Esophagus muscularis mucosa (tissue), 4 donors: ENCODE measurements around the gene CLIC4. TPM values are rescaled to one million over a fixed set of nuclear protein-coding genes. Genes with fewer than 3 reads are reported as not detected.

Experiments used
- DNase-seq: peaks from one replicate; pipeline ENCODE4 v3.0.0-alpha.2; 2017; ENCODE audit errors: extremely low spot score
- H3K27ac ChIP-seq, 4 donors: fragments of 200-600 bp; sonication (generic); replicated peaks in 1 of 4; 1 replicate in 3 of 4; 2 replicates in 1 of 4; pipeline ENCODE4 v1.5.1; 2016 to 2019; ENCODE audit warnings: mild to moderate bottlenecking in 1 of 4
- H3K27me3 ChIP-seq, 4 donors: fragments of 200-600 bp; sonication (generic); one replicate each; pipeline versions ENCODE4 v1.5.1 to v1.6.0; 2016 to 2019
- H3K36me3 ChIP-seq, 4 donors: fragments of 200-600 bp; sonication (generic); one replicate each; pipeline ENCODE4 v1.5.1; 2016 to 2019
- H3K4me1 ChIP-seq, 4 donors: fragments of 200-600 bp; sonication (generic); one replicate each; pipeline ENCODE4 v1.5.1; 2016 to 2019
- H3K4me3 ChIP-seq, 4 donors: fragments of 200-600 bp; sonication (generic); 1 replicate in 2 of 4; 2 replicates in 2 of 4; pipeline ENCODE4 v1.5.1; 2016 to 2019; ENCODE audit warnings: mild to moderate bottlenecking in 4 of 4, moderate library complexity in 1 of 4
- H3K9me3 ChIP-seq, 4 donors: fragments of 200-600 bp; sonication (generic); 1 replicate in 3 of 4; 2 replicates in 1 of 4; pipeline ENCODE4 v1.5.1; 2016 to 2019
- CTCF ChIP-seq, 3 experiments: fragments of 200-600 bp in 2 of 3; fragments of 450-650 bp in 1 of 3; sonication (generic) in 2 of 3; IDR thresholded peaks; one replicate each; pipeline ENCODE4 v1.5.1; 2017 to 2019; ENCODE audit warnings: antibody characterized with exemption in 3 of 3, mild to moderate bottlenecking in 2 of 3, moderate library complexity in 1 of 3
- EP300 ChIP-seq: sonication (generic); formaldehyde crosslinking; IDR thresholded peaks from one replicate; pipeline ENCODE4 v1.6.1; 2017; ENCODE audit warnings: antibody characterized with exemption
- POLR2A ChIP-seq: fragments of 450-650 bp; IDR thresholded peaks from one replicate; pipeline ENCODE4 v1.6.1; 2017; ENCODE audit warnings: antibody characterized with exemption, moderate library complexity, mild to moderate bottlenecking, low read depth
- POLR2AphosphoS5 ChIP-seq, 2 donors: sonication (generic); formaldehyde crosslinking; IDR thresholded peaks; one replicate each; pipeline ENCODE4 v1.6.1; 2017; ENCODE audit warnings: antibody characterized with exemption in 2 of 2
- WGBS: methylation state at CpG from one replicate; pipeline ENCODE4 v1.1.5; 2018; 5-methylcytosine and 5-hydroxymethylcytosine counted together
- intact Hi-C: fragments of 100-400 bp; cut with DNase I; formaldehyde crosslinking; loops from one replicate; pipeline ENCODE4 v1.15.1; 2023
- total RNA-seq, 4 donors: library from RNA; depleted of rRNA; stranded (reverse); fragments of >200 nt; gene quantifications; one replicate each; pipeline versions ENCODE4 v1.1.0 to v1.2.1, GENCODE V29; 2016

CLIC4 gene
- total RNA-seq, 4 donors from 2014 or later = 375 to 606 (median 595) TPM

GRCh38 chr1:24855474-24855873, 110.2 kb downstream of the CLIC4 start:
- H3K9me3 ChIP-seq = no peaks in the 10 kb centered on the region
- no peak overlapping the region for H3K27ac ChIP-seq
- intact Hi-C loops = no loop called here
- no peak for DNase-seq
- WGBS = 47% methylated on average over 5 of the region's 5 CpGs
- H3K36me3 ChIP-seq = no peaks in the 10 kb centered on the region
- TF ChIP-seq EP300 (no peak), CTCF (IDR thresholded peaks at IDR 0.05) (no peak), POLR2A (no peak), POLR2AphosphoS5 (IDR thresholded peaks at IDR 0.05) (no peak)
- H3K27me3 ChIP-seq = peaks cover 0 to 7% (median 0%) of the 10 kb centered on the region in 4 donors
- H3K4me1 ChIP-seq = no peaks in the 10 kb centered on the region
- H3K4me3 ChIP-seq = no peak overlapping the region

GRCh38 chr1:24856787-24857506, 111.7 kb downstream of the CLIC4 start:
- H3K27ac ChIP-seq = no peak overlapping the region
- H3K36me3 ChIP-seq = no peaks in the 10 kb centered on the region
- no peak overlapping the region for H3K4me3 ChIP-seq
- 86% methylated on average over 16 of the region's 16 CpGs for WGBS
- H3K9me3 ChIP-seq = no peaks in the 10 kb centered on the region
- DNase-seq = peak; percentile 81
- intact Hi-C loops = no loop called here
- TF ChIP-seq POLR2A = no peak
- peaks cover 0 to 22% (median 0%) of the 10 kb centered on the region in 4 donors for H3K27me3 ChIP-seq
- no peaks in the 10 kb centered on the region for H3K4me1 ChIP-seq

- Histone ChIP-seq H3K36me3 (no peaks in the 10 kb centered on the region), H3K27me3 (peaks cover 0 to 29% (median 0%) of the 10 kb centered on the region in 4 donors), H3K9me3 (no peaks in the 10 kb centered on the region), H3K4me3 (no peak overlapping the region), H3K27ac (no peak overlapping the region), H3K4me1 (no peaks in the 10 kb centered on the region)
- WGBS = 84% methylated on average over 6 of the region's 6 CpGs
- intact Hi-C loops = no loop called here
- no peak for DNase-seq
- no peak for TF ChIP-seq POLR2A
- no peak for TF ChIP-seq POLR2AphosphoS5 (IDR thresholded peaks at IDR 0.05)
- no peak for TF ChIP-seq CTCF (IDR thresholded peaks at IDR 0.05)
- no peak for TF ChIP-seq EP300
Measured at GRCh38 chr1:24857507-24858133, 112.4 kb downstream of the CLIC4 start.

- intact Hi-C loops = no loop called here
- TF ChIP-seq EP300 (no peak), POLR2A (no peak), POLR2AphosphoS5 (IDR thresholded peaks at IDR 0.05) (no peak), CTCF (IDR thresholded peaks at IDR 0.05) (no peak)
Measured at GRCh38 chr1:24858277-24858676, 113.0 kb downstream of the CLIC4 start.

More at GRCh38 chr1:24858277-24858676, 113.0 kb downstream of the CLIC4 start:
- H3K9me3 ChIP-seq = no peaks in the 10 kb centered on the region
- H3K27me3 ChIP-seq = peaks cover 0 to 35% (median 0%) of the 10 kb centered on the region in 4 donors
- no peaks in the 10 kb centered on the region for H3K36me3 ChIP-seq
- WGBS = 100% methylated on average over 1 of the region's 1 CpG
- no peak overlapping the region for H3K4me3 ChIP-seq
- no peaks in the 10 kb centered on the region for H3K4me1 ChIP-seq
- DNase-seq = no peak
- no peak overlapping the region for H3K27ac ChIP-seq
